ENCODE measurements around the gene FOXN4.

- TF ChIP-seq CTCF (IDR thresholded peaks at IDR 0.05; ENCODE audit: low read length) (no peak), EZH2 (IDR thresholded peaks at IDR 0.05; ENCODE audit: borderline replicate concordance, low read length) (no peak)
These were observed 78.9 kb downstream of the FOXN4 start for GRCh38 chr12:109230193-109230592.

Data from OCI-LY1 (cell line).